GM12878 (cell line): ENCODE measurements around the gene ERC2. TPM values are rescaled to one million over a fixed set of nuclear protein-coding genes. Genes with fewer than 3 reads are reported as not detected.

Experiments used
- ATAC-seq: fragments of 200-7000 bp; cut with Tn5 transposase; 3 replicates; pipeline ENCODE4 v1.9.1; 2020; ENCODE audit warnings: mild to moderate bottlenecking, moderate library complexity
- BruUV-seq: library from RNA; stranded (reverse); fragments of 400-500 nt; replicated peaks from 2 replicates; lab custom pipeline; 2021; lab: Mats Ljungman, UMichigan
- CTCF ChIA-PET: fragments of 300-600 bp; sonication (Branson Sonifier 250); formaldehyde crosslinking; extraction: SDS; loops from one replicate; lab custom pipeline; 2021; ENCODE audit warnings: inconsistent platforms; lab: Yijun Ruan, JAX
- POLR2A ChIA-PET: fragments of 350-600 bp; formaldehyde crosslinking; extraction: SDS; loops from one replicate; lab custom pipeline; 2021; ENCODE audit warnings: inconsistent platforms; lab: Charles Lee
- RAD21 ChIA-PET: fragments of 300-600 bp; sonication (Branson Sonifier 250); formaldehyde crosslinking; loops from one replicate; lab custom pipeline; 2023; ENCODE audit warnings: antibody characterized with exemption; ENCODE audit not compliant: unreplicated experiment; lab: Charles Lee
- SMC1A ChIA-PET: fragments of 300-600 bp; sonication (Branson Sonifier 250); formaldehyde crosslinking; loops from one replicate; lab custom pipeline; 2023; ENCODE audit not compliant: unreplicated experiment, uncharacterized antibody; lab: Charles Lee
- DNase-seq: peaks from one replicate; pipeline ENCODE4 v3.0.0-alpha.2; 2011; ENCODE audit warnings: low read depth, low spot score
- FAIRE-seq: peaks from 3 replicates; lab custom pipeline; 2011; peaks lifted over from hg19 to GRCh38; lab: Jason Lieb, UNC
- H2AFZ ChIP-seq: 2 replicates; pipeline ENCODE4 v1.6.0; 2011; ENCODE audit warnings: low read depth, low read length, control low read depth; ENCODE audit not compliant: control insufficient read depth
- H3K27ac ChIP-seq: 2 replicates; pipeline ENCODE4 v1.5.1; 2011; ENCODE audit warnings: control low read depth; ENCODE audit not compliant: control insufficient read depth, insufficient read depth
- H3K27me3 ChIP-seq, 2 experiments: replicated peaks in 1 of 2; 2 replicates each; pipeline versions ENCODE4 v1.6.0 to v1.6.1; 2011; ENCODE audit warnings: low read length in 1 of 2; ENCODE audit not compliant: control insufficient read depth in 2 of 2, insufficient read depth in 2 of 2
- H3K36me3 ChIP-seq, 2 experiments: 2 replicates each; pipeline ENCODE4 v1.5.1; 2011; ENCODE audit warnings: low read length in 1 of 2; ENCODE audit not compliant: control insufficient read depth in 2 of 2, insufficient read depth in 2 of 2
- H3K4me1 ChIP-seq: 2 replicates; pipeline ENCODE4 v1.6.1; 2011; ENCODE audit warnings: mild to moderate bottlenecking, low read length, moderate library complexity, mixed read lengths; ENCODE audit not compliant: control insufficient read depth, insufficient read depth
- H3K4me2 ChIP-seq: 2 replicates; pipeline ENCODE4 v1.6.0; 2011; ENCODE audit warnings: control low read depth; ENCODE audit not compliant: control insufficient read depth, insufficient read depth
- H3K4me3 ChIP-seq: fragments of 200-600 bp; sonication (generic); 2 replicates; pipeline ENCODE4 v1.5.1; 2016
- H3K79me2 ChIP-seq: 2 replicates; pipeline ENCODE4 v1.6.0; 2011; ENCODE audit warnings: low read length; ENCODE audit not compliant: control insufficient read depth, insufficient read depth
- H3K9ac ChIP-seq: 2 replicates; pipeline ENCODE4 v1.8.0; 2011; ENCODE audit warnings: low read length, control low read depth, mixed read lengths; ENCODE audit not compliant: control insufficient read depth, insufficient read depth
- H3K9me3 ChIP-seq: replicated peaks from 3 replicates; pipeline ENCODE4 v1.5.1; 2011; ENCODE audit warnings: mild to moderate bottlenecking, low read length; ENCODE audit not compliant: control insufficient read depth, insufficient read depth
- H4K20me1 ChIP-seq: 2 replicates; pipeline ENCODE4 v1.6.0; 2011; ENCODE audit not compliant: control insufficient read depth, insufficient read depth
- EED ChIP-seq: sonication (generic); IDR thresholded peaks from 2 replicates; pipeline ENCODE4 v1.6.1; 2016; ENCODE audit warnings: antibody characterized with exemption, low read depth
- HDAC2 ChIP-seq: fragments of 200-600 bp; sonication (generic); IDR thresholded peaks from 2 replicates; pipeline ENCODE4 v1.6.1; 2017
- RB1 ChIP-seq: fragments of 450-650 bp; formaldehyde crosslinking; IDR thresholded peaks from 2 replicates; pipeline ENCODE4 v1.6.1; 2017; ENCODE audit warnings: mild to moderate bottlenecking, borderline replicate concordance
- WGBS: methylation state at CpG from one replicate; pipeline ENCODE4 v1.1.6; 2016; ENCODE audit warnings: low lambda C conversion rate; ENCODE audit not compliant: insufficient replicate concordance, insufficient coverage; ENCODE audit errors: missing lambda C conversion rate; 5-methylcytosine and 5-hydroxymethylcytosine counted together
- in situ Hi-C: fragments of 300-500 bp; cut with MboI; formaldehyde crosslinking; loops from 9 replicates; pipeline ENCODE4 v1.14.3; 2018; ENCODE audit warnings: mixed read lengths
- intact Hi-C: fragments of 100-400 bp; cut with micrococcal nuclease; formaldehyde crosslinking; loops from one replicate; pipeline ENCODE4 v1.14.2; 2022; ENCODE audit not compliant: unreplicated experiment
- polyA plus RNA-seq, 11 experiments: library from polyadenylated mRNA; depleted of rRNA in 4 of 11; unstranded in 6 of 11; stranded (reverse) in 5 of 11; fragments of >200 nt; fragmentation: Nextera tagmentation in 4 of 11; fragmentation: Illumina TruSeq in 1 of 11; extraction: Ambion mirVana in 4 of 11; extraction: Trizol in 1 of 11; gene quantifications; 1 replicate in 1 of 11; 2 replicates in 10 of 11; pipeline versions ENCODE4 v1.2.1 to v1.2.3, GENCODE V29; 2011 to 2016; ENCODE audit warnings: inconsistent platforms in 2 of 11, missing spikeins in 2 of 11, low read depth in 1 of 11
- total RNA-seq, 4 experiments: library from RNA; depleted of rRNA in 3 of 4; stranded (reverse); fragments of >200 nt in 3 of 4; fragmentation: Illumina TruSeq in 1 of 4; extraction: Trizol in 1 of 4; gene quantifications; 2 replicates each; pipeline versions ENCODE4 v1.2.1 to v1.2.3, GENCODE V29; 2013 to 2021
- TF ChIP-seq, protein P1 (sequence below): fragments of 450-650 bp; IDR thresholded peaks from 2 replicates; pipeline ENCODE4 v1.6.1; 2016; ENCODE audit warnings: mild to moderate bottlenecking
- TF ChIP-seq, protein P2 (sequence below): fragments of 450-650 bp; IDR thresholded peaks from 2 replicates; pipeline ENCODE4 v1.6.1; 2018; ENCODE audit warnings: borderline replicate concordance, mild to moderate bottlenecking; ENCODE audit not compliant: partially characterized antibody
- TF ChIP-seq, protein P3 (sequence below): fragments of 450-650 bp; IDR thresholded peaks from 2 replicates; pipeline ENCODE4 v1.6.1; 2016; ENCODE audit warnings: mild to moderate bottlenecking
- TF ChIP-seq, protein P4 (sequence below): IDR thresholded peaks from 2 replicates; pipeline ENCODE4 v1.6.1; 2011; ENCODE audit warnings: mild to moderate bottlenecking, low read depth, low read length, moderate library complexity; ENCODE audit not compliant: insufficient replicate concordance
- TF ChIP-seq, protein P5 (sequence below): fragments of 450-650 bp; formaldehyde crosslinking; IDR thresholded peaks from 2 replicates; pipeline ENCODE4 v1.4.0; 2020; ENCODE audit warnings: mild to moderate bottlenecking, moderate library complexity
- TF ChIP-seq, protein P6 (sequence below): IDR thresholded peaks from 2 replicates; pipeline ENCODE4 v1.6.1; 2012; ENCODE audit warnings: mild to moderate bottlenecking, low read depth, low read length

The ERC2 gene
- total and polyA plus RNA-seq, 10 of the 15 experiments (the other 5 are each of a cell fraction or from before 2014, with no cell fraction given) = 0.06 to 1.4 (median 0.12) TPM; not detected in 3

DNA sequence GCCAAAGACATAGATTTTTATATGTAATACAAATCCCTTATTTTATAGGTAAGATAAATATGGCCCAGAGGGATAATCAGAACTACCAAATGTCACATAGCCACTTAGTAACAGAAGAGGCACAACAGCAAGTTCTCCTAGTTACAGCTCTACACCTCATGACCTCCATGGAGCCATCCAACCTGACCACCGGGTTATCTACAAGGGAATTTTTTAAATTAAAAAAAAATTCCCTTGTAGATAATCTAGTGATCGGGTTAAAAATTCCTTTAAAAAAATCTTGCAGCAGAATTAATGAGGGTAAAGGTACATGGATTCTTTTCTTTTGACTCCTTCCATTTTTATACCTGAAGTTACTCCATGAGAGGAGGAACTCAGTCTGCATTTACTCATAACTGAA, 615.9 kb downstream of the ERC2 start:
- no peaks in the 10 kb centered on the region for H3K9me3 ChIP-seq
- H3K4me2 ChIP-seq = no peak overlapping the region
- BruUV-seq = no TSS peak
- H2AFZ ChIP-seq = no peak overlapping the region
- H4K20me1 ChIP-seq = no peaks in the 10 kb centered on the region
- ChIA-PET POLR2A (no interaction called here), SMC1A (no interaction called here), RAD21 (no interaction called here), CTCF (no interaction called here)
- no peak overlapping the region for H3K27ac ChIP-seq
- H3K27me3 ChIP-seq = no peaks in the 10 kb centered on the region; a peak in 1 of 4 replicates
- H3K4me3 ChIP-seq = no peak overlapping the region
- H3K79me2 ChIP-seq = no peaks in the 10 kb centered on the region
- no peak overlapping the region for H3K9ac ChIP-seq
- no peaks in the 10 kb centered on the region for H3K36me3 ChIP-seq
- no peak for ATAC-seq
- intact Hi-C loops = no loop called here
- no peak for DNase-seq
- H3K4me1 ChIP-seq = no peaks in the 10 kb centered on the region
- in situ Hi-C loops = no loop called here
- WGBS = 22% methylated on average over 2 of the region's 2 CpGs
- FAIRE-seq = no peak
- TF ChIP-seq, protein P1, sequence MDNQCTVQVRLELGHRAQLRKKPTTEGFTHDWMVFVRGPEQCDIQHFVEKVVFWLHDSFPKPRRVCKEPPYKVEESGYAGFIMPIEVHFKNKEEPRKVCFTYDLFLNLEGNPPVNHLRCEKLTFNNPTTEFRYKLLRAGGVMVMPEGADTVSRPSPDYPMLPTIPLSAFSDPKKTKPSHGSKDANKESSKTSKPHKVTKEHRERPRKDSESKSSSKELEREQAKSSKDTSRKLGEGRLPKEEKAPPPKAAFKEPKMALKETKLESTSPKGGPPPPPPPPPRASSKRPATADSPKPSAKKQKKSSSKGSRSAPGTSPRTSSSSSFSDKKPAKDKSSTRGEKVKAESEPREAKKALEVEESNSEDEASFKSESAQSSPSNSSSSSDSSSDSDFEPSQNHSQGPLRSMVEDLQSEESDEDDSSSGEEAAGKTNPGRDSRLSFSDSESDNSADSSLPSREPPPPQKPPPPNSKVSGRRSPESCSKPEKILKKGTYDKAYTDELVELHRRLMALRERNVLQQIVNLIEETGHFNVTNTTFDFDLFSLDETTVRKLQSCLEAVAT = no peak
- TF ChIP-seq EED = no peak
- no peak for TF ChIP-seq RB1
- TF ChIP-seq, protein P2, sequence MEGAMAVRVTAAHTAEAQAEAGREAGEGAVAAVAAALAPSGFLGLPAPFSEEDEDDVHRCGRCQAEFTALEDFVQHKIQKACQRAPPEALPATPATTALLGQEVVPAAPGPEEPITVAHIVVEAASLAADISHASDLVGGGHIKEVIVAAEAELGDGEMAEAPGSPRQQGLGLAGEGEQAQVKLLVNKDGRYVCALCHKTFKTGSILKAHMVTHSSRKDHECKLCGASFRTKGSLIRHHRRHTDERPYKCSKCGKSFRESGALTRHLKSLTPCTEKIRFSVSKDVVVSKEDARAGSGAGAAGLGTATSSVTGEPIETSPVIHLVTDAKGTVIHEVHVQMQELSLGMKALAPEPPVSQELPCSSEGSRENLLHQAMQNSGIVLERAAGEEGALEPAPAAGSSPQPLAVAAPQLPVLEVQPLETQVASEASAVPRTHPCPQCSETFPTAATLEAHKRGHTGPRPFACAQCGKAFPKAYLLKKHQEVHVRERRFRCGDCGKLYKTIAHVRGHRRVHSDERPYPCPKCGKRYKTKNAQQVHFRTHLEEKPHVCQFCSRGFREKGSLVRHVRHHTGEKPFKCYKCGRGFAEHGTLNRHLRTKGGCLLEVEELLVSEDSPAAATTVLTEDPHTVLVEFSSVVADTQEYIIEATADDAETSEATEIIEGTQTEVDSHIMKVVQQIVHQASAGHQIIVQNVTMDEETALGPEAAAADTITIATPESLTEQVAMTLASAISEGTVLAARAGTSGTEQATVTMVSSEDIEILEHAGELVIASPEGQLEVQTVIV = no peak
- TF ChIP-seq HDAC2 = no peak
- TF ChIP-seq, protein P3, sequence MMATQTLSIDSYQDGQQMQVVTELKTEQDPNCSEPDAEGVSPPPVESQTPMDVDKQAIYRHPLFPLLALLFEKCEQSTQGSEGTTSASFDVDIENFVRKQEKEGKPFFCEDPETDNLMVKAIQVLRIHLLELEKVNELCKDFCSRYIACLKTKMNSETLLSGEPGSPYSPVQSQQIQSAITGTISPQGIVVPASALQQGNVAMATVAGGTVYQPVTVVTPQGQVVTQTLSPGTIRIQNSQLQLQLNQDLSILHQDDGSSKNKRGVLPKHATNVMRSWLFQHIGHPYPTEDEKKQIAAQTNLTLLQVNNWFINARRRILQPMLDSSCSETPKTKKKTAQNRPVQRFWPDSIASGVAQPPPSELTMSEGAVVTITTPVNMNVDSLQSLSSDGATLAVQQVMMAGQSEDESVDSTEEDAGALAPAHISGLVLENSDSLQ = no peak
- TF ChIP-seq, protein P4, sequence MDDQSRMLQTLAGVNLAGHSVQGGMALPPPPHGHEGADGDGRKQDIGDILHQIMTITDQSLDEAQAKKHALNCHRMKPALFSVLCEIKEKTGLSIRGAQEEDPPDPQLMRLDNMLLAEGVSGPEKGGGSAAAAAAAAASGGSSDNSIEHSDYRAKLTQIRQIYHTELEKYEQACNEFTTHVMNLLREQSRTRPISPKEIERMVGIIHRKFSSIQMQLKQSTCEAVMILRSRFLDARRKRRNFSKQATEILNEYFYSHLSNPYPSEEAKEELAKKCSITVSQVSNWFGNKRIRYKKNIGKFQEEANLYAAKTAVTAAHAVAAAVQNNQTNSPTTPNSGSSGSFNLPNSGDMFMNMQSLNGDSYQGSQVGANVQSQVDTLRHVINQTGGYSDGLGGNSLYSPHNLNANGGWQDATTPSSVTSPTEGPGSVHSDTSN = no peak
- TF ChIP-seq, protein P5, sequence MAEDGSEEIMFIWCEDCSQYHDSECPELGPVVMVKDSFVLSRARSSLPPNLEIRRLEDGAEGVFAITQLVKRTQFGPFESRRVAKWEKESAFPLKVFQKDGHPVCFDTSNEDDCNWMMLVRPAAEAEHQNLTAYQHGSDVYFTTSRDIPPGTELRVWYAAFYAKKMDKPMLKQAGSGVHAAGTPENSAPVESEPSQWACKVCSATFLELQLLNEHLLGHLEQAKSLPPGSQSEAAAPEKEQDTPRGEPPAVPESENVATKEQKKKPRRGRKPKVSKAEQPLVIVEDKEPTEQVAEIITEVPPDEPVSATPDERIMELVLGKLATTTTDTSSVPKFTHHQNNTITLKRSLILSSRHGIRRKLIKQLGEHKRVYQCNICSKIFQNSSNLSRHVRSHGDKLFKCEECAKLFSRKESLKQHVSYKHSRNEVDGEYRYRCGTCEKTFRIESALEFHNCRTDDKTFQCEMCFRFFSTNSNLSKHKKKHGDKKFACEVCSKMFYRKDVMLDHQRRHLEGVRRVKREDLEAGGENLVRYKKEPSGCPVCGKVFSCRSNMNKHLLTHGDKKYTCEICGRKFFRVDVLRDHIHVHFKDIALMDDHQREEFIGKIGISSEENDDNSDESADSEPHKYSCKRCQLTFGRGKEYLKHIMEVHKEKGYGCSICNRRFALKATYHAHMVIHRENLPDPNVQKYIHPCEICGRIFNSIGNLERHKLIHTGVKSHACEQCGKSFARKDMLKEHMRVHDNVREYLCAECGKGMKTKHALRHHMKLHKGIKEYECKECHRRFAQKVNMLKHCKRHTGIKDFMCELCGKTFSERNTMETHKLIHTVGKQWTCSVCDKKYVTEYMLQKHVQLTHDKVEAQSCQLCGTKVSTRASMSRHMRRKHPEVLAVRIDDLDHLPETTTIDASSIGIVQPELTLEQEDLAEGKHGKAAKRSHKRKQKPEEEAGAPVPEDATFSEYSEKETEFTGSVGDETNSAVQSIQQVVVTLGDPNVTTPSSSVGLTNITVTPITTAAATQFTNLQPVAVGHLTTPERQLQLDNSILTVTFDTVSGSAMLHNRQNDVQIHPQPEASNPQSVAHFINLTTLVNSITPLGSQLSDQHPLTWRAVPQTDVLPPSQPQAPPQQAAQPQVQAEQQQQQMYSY = no peak
- TF ChIP-seq, protein P6, sequence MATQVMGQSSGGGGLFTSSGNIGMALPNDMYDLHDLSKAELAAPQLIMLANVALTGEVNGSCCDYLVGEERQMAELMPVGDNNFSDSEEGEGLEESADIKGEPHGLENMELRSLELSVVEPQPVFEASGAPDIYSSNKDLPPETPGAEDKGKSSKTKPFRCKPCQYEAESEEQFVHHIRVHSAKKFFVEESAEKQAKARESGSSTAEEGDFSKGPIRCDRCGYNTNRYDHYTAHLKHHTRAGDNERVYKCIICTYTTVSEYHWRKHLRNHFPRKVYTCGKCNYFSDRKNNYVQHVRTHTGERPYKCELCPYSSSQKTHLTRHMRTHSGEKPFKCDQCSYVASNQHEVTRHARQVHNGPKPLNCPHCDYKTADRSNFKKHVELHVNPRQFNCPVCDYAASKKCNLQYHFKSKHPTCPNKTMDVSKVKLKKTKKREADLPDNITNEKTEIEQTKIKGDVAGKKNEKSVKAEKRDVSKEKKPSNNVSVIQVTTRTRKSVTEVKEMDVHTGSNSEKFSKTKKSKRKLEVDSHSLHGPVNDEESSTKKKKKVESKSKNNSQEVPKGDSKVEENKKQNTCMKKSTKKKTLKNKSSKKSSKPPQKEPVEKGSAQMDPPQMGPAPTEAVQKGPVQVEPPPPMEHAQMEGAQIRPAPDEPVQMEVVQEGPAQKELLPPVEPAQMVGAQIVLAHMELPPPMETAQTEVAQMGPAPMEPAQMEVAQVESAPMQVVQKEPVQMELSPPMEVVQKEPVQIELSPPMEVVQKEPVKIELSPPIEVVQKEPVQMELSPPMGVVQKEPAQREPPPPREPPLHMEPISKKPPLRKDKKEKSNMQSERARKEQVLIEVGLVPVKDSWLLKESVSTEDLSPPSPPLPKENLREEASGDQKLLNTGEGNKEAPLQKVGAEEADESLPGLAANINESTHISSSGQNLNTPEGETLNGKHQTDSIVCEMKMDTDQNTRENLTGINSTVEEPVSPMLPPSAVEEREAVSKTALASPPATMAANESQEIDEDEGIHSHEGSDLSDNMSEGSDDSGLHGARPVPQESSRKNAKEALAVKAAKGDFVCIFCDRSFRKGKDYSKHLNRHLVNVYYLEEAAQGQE = no peak
